ENCODE measurements around the gene ZNF160.

DNA sequence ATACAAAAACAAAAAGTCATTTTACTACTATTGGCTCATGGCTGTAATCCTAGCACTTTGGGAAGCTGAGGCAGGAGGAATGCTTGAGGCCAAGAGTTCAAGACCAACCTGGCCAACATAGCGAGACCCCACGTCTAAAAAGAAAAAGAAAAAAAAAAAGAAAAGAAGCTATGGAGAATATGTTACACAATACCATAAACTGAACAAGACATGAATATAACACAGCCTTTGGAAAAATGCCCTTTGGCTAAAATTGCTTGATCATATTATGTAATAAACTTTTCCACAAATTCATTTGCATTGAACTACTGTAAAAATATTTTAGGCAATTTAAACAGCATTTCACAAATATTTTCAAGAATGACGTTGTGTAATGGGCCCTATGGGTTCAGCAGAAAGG is 33.2 kb upstream of the ZNF160 start:
- TF ChIP-seq POLR2A (IDR thresholded peaks at IDR 0.05) (no peak), EP300 (IDR thresholded peaks at IDR 0.05) (no peak), CTCF (IDR thresholded peaks at IDR 0.05) (no peak), POLR2AphosphoS5 (IDR thresholded peaks at IDR 0.05) (no peak)

Measured in upper lobe of left lung (tissue), 4 donors.